ENCODE measurements around the gene EXOC7.

DNA sequence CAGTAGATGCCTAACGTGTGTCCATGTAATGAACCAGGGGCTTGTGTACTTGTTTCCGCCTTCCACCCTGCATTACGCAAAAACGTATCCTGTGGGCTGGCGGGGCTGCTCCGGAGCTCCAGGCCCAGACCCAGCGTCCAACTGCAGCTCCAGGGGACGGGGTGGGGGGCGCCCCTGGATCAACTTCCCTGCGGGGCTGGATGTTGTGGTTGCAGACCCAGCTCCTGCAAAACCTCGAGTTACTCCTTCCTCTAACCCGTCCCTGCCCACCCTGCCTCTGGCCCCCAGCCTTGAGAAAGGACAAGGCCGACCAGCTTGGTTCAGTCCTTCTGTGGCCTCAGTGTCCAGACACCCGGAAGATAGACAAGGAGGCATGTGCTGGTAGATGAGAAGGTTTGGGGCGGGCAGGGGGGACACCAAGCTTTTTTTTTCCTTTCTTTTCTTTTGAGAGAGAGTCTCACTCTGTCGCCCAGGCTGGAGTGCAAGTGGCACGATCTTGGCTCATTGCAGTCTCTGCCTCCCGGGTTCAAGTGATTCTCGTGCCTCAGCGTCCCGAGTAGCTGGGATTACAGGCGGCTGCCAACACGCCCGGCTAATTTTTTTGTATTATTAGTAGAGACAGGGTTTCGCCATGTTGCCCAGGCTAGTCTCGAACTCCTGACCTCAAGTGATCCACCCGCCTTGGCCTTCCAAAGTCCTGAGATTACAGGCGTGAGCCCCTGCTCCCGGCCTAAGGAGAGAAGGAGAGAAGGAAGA, 731 bp upstream of the EXOC7 start:
- TF ChIP-seq YY1 (IDR thresholded peaks at IDR 0.05; ENCODE audit: low read depth) (no peak), FOXM1 (IDR thresholded peaks at IDR 0.05; ENCODE audit: borderline replicate concordance, low read depth) (no peak), MAX (IDR thresholded peaks at IDR 0.05) (no peak), CEBPB (IDR thresholded peaks at IDR 0.05) (no peak), CREB1 (IDR thresholded peaks at IDR 0.05; ENCODE audit: low read depth) (no peak), EP300 (IDR thresholded peaks at IDR 0.05; ENCODE audit: borderline replicate concordance) (no peak), TEAD4 (IDR thresholded peaks at IDR 0.05) (no peak), ZBTB7A (IDR thresholded peaks at IDR 0.05; ENCODE audit: low read depth) (no peak), TCF12 (IDR thresholded peaks at IDR 0.05; ENCODE audit: low read depth) (no peak), NFIC (IDR thresholded peaks at IDR 0.05) (no peak), TAF1 (IDR thresholded peaks at IDR 0.05; ENCODE audit: low read depth) (no peak)
- TF ChIP-seq, protein P1, sequence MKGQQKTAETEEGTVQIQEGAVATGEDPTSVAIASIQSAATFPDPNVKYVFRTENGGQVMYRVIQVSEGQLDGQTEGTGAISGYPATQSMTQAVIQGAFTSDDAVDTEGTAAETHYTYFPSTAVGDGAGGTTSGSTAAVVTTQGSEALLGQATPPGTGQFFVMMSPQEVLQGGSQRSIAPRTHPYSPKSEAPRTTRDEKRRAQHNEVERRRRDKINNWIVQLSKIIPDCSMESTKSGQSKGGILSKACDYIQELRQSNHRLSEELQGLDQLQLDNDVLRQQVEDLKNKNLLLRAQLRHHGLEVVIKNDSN (IDR thresholded peaks at IDR 0.05) = no peak
- TF ChIP-seq, protein P2, sequence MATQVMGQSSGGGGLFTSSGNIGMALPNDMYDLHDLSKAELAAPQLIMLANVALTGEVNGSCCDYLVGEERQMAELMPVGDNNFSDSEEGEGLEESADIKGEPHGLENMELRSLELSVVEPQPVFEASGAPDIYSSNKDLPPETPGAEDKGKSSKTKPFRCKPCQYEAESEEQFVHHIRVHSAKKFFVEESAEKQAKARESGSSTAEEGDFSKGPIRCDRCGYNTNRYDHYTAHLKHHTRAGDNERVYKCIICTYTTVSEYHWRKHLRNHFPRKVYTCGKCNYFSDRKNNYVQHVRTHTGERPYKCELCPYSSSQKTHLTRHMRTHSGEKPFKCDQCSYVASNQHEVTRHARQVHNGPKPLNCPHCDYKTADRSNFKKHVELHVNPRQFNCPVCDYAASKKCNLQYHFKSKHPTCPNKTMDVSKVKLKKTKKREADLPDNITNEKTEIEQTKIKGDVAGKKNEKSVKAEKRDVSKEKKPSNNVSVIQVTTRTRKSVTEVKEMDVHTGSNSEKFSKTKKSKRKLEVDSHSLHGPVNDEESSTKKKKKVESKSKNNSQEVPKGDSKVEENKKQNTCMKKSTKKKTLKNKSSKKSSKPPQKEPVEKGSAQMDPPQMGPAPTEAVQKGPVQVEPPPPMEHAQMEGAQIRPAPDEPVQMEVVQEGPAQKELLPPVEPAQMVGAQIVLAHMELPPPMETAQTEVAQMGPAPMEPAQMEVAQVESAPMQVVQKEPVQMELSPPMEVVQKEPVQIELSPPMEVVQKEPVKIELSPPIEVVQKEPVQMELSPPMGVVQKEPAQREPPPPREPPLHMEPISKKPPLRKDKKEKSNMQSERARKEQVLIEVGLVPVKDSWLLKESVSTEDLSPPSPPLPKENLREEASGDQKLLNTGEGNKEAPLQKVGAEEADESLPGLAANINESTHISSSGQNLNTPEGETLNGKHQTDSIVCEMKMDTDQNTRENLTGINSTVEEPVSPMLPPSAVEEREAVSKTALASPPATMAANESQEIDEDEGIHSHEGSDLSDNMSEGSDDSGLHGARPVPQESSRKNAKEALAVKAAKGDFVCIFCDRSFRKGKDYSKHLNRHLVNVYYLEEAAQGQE (IDR thresholded peaks at IDR 0.05; ENCODE audit: low read depth) = no peak

Measured in Ishikawa (cell line).